Muscle of leg (tissue), 11 donors: ENCODE data around the gene NKIRAS1. TPM values are rescaled to one million over a fixed set of nuclear protein-coding genes. Genes with fewer than 3 reads are reported as not detected.
"Not testable (repeated sequence)": the region's sequence is repeated elsewhere in the genome, so short reads cannot be mapped to it uniquely, and the experiment has no call there.

ENCODE experiments used
- DNase-seq: peaks from one replicate; pipeline ENCODE4 v3.0.0; 2013
- H3K27ac ChIP-seq: one replicate; pipeline ENCODE4 v1.5.1; 2013; ENCODE audit warnings: mild to moderate bottlenecking, low read length, control low read depth
- H3K27me3 ChIP-seq: one replicate; pipeline ENCODE4 v1.6.1; 2013; ENCODE audit warnings: low read length; ENCODE audit not compliant: control insufficient read depth, insufficient read depth
- H3K36me3 ChIP-seq: one replicate; pipeline ENCODE4 v1.6.1; 2013; ENCODE audit warnings: low read length; ENCODE audit not compliant: control insufficient read depth, insufficient read depth
- H3K4me1 ChIP-seq: one replicate; pipeline ENCODE4 v1.6.1; 2013; ENCODE audit warnings: low read length; ENCODE audit not compliant: control insufficient read depth, insufficient read depth
- H3K4me3 ChIP-seq: one replicate; pipeline ENCODE4 v1.5.1; 2013; ENCODE audit warnings: low read length, control low read depth
- H3K9me3 ChIP-seq: replicated peaks from 2 replicates; pipeline ENCODE4 v1.6.1; 2013; ENCODE audit warnings: low read depth, low read length; ENCODE audit not compliant: control insufficient read depth
- WGBS: methylation state at CpG from one replicate; pipeline ENCODE4 v1.1.5; 2013; ENCODE audit warnings: missing lambda C conversion rate; ENCODE audit not compliant: insufficient coverage; 5-methylcytosine and 5-hydroxymethylcytosine counted together
- polyA plus RNA-seq, 8 donors: library from polyadenylated mRNA; unstranded; fragments of 120-200 nt; gene quantifications; one replicate each; pipeline versions ENCODE4 v1.2.1 to v1.2.3, GENCODE V29; 2013; ENCODE audit warnings: inconsistent platforms in 1 of 8, low replicate concordance in 1 of 8; ENCODE audit not compliant: insufficient read length in 8 of 8, insufficient read depth in 1 of 8
- total RNA-seq: library from RNA; stranded (reverse); fragments of 120-200 nt; gene quantifications from one replicate; pipeline ENCODE4 v1.2.4, GENCODE V29; 2013

The NKIRAS1 gene
- total and polyA plus RNA-seq, 9 donors, result 10.7 to 14.5 (median 13.0) TPM

GRCh38 chr3:23864931-23865330 is 51.9 kb downstream of the NKIRAS1 start:
- peaks cover 4% of the 10 kb centered on the region for H3K36me3 ChIP-seq
- no peak overlapping the region for H3K4me3 ChIP-seq
- no CpG with 5 or more reads among the region's 1 CpG for WGBS
- no peaks in the 10 kb centered on the region for H3K9me3 ChIP-seq
- H3K4me1 ChIP-seq, result peaks cover 17% of the 10 kb centered on the region
- H3K27ac ChIP-seq, result peak overlapping the region; percentile 60
- DNase-seq, result peak; percentile 58
- no peaks in the 10 kb centered on the region for H3K27me3 ChIP-seq

GRCh38 chr3:23863060-23863459 is 53.7 kb downstream of the NKIRAS1 start:
- Histone ChIP-seq H3K36me3 (peaks cover 6% of the 10 kb centered on the region), H3K4me1 (peaks cover 27% of the 10 kb centered on the region), H3K27ac (no peak overlapping the region), H3K27me3 (no peaks in the 10 kb centered on the region), H3K9me3 (no peaks in the 10 kb centered on the region), H3K4me3 (no peak overlapping the region)
- DNase-seq, result no peak
- no CpG with 5 or more reads among the region's 1 CpG for WGBS

- WGBS, result 78% methylated on average over 4 of the region's 9 CpGs
- H3K27me3 ChIP-seq, result no peaks in the 10 kb centered on the region
- H3K27ac ChIP-seq, result no peak overlapping the region
- H3K9me3 ChIP-seq, result no peaks in the 10 kb centered on the region
- H3K4me1 ChIP-seq, result peaks cover 28% of the 10 kb centered on the region
- DNase-seq, result no peak
- peaks cover 6% of the 10 kb centered on the region for H3K36me3 ChIP-seq
- no peak overlapping the region for H3K4me3 ChIP-seq
These were observed 55.1 kb downstream of the NKIRAS1 start for GRCh38 chr3:23861689-23862088.

- Histone ChIP-seq H3K27ac (no peak overlapping the region), H3K36me3 (peaks cover 6% of the 10 kb centered on the region), H3K27me3 (no peaks in the 10 kb centered on the region), H3K4me1 (peaks cover 15% of the 10 kb centered on the region), H3K9me3 (no peaks in the 10 kb centered on the region), H3K4me3 (no peak overlapping the region)
- WGBS, result 89% methylated on average over 3 of the region's 7 CpGs
- no peak for DNase-seq
These were observed 56.9 kb downstream of the NKIRAS1 start for GRCh38 chr3:23859839-23860382.

- WGBS, result no CpG with 5 or more reads among the region's 1 CpG
- H3K36me3 ChIP-seq, result peaks cover 6% of the 10 kb centered on the region
- peaks cover 11% of the 10 kb centered on the region for H3K4me1 ChIP-seq
- H3K4me3 ChIP-seq, result no peak overlapping the region
- no peak overlapping the region for H3K27ac ChIP-seq
- H3K9me3 ChIP-seq, result no peaks in the 10 kb centered on the region
- DNase-seq, result peak; percentile 66
- H3K27me3 ChIP-seq, result no peaks in the 10 kb centered on the region
These were observed 57.6 kb downstream of the NKIRAS1 start for GRCh38 chr3:23859012-23859743.

- Histone ChIP-seq H3K4me3 (no peak overlapping the region), H3K36me3 (peaks cover 4% of the 10 kb centered on the region), H3K27me3 (no peaks in the 10 kb centered on the region), H3K27ac (peak overlapping the region; percentile 31), H3K4me1 (peaks cover 11% of the 10 kb centered on the region), H3K9me3 (no peaks in the 10 kb centered on the region)
- peak; percentile 68 for DNase-seq
- WGBS, result 17% methylated on average over 1 of the region's 3 CpGs
These were observed 60.5 kb downstream of the NKIRAS1 start for GRCh38 chr3:23856286-23856685.

- H3K36me3 ChIP-seq, result not testable (repeated sequence)
These were observed 67.3 kb downstream of the NKIRAS1 start for GRCh38 chr3:23849462-23849861.

GRCh38 chr3:23845326-23846216 is 71.2 kb downstream of the NKIRAS1 start:
- Histone ChIP-seq H3K9me3 (no peaks in the 10 kb centered on the region), H3K27ac (no peak overlapping the region), H3K36me3 (no peaks in the 10 kb centered on the region), H3K27me3 (no peaks in the 10 kb centered on the region), H3K4me3 (no peak overlapping the region), H3K4me1 (no peaks in the 10 kb centered on the region)
- no peak for DNase-seq
- WGBS, result no CpG with 5 or more reads among the region's 5 CpGs

More at GRCh38 chr3:23849462-23849861, 67.3 kb downstream of the NKIRAS1 start:
- not testable (repeated sequence) for DNase-seq, H3K4me1 ChIP-seq, H3K27me3 ChIP-seq, H3K27ac ChIP-seq, H3K9me3 ChIP-seq, H3K4me3 ChIP-seq
- WGBS, result 100% methylated on average over 1 of the region's 2 CpGs

GRCh38 chr3:23843869-23844268 is 72.9 kb downstream of the NKIRAS1 start:
- no CpG with 5 or more reads among the region's 3 CpGs for WGBS
- Histone ChIP-seq H3K27ac (no peak overlapping the region), H3K9me3 (no peaks in the 10 kb centered on the region), H3K36me3 (no peaks in the 10 kb centered on the region), H3K4me3 (no peak overlapping the region), H3K4me1 (no peaks in the 10 kb centered on the region), H3K27me3 (no peaks in the 10 kb centered on the region)
- no peak for DNase-seq
